ENCODE data around the gene TRA2B.
"Not testable (repeated sequence)": the region's sequence is repeated elsewhere in the genome, so short reads cannot be mapped to it uniquely, and the experiment has no call there.

Gene TRA2B

GRCh38 chr3:185927501-185928200 lies 10.2 kb downstream of the TRA2B start:
- no peak for DNase-seq (ENCODE audit: low spot score)

DNA sequence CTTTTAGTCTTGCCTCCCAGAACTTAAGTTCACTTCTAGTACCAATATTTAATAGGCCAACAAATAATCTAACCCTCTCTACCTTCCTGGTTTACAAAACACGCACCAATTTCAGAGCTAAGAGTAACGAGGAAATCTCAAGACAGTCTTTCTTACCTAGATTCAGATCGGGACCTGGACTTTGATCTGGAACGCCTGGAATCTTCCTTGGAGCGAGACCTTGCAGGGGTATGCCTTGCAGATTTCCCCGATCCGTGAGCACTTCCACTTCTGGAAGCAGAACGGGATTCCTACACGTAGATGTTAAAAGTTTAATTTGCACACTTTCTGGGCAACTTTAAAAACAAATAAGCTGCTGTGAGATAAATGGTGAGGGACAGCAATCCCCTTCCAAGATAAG lies 11.4 kb downstream of the TRA2B start:
- no peak for DNase-seq (ENCODE audit: low spot score)

- no peak for DNase-seq (ENCODE audit: low spot score)
Measured at GRCh38 chr3:185925353-185925752, 12.5 kb downstream of the TRA2B start.

DNA sequence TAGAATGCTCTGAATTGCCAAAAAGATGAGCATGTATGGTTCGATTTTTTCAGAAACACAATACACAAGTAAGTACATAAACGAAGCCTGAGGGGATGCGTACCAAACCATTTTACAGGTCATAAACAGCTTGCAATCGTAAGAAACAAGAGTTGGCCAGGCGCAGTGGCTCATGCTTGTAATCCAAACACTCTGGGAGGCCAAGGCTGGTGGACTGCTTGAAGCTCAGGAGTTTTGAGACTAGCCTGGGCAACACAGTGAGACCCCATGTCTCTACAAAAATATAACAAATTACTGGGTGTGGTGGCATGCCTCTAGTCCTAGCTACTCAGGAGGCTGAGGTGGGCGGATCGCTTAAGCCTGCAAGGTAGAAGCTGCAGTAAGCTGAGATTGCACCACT lies 13.4 kb downstream of the TRA2B start:
- no peak for DNase-seq (ENCODE audit: low spot score)

DNA sequence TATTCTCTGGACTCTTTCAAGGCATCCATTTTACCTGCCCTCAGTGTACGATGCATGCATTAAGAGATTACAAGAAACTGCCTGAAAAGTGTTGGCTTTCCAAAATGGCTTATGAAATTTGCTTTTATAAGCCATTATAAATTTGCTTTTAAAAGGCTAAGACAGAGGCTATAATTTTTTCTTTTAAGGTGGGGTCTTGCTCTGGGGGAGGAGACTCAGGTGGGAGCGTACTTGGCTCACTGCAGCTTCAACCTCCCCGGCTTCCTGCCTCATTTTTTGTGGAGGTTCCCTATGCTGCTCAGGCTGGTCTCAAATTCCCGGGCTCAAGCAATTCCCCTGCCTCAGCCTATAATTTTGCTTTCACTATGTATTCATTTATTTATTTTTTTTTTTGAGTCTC lies 17.6 kb downstream of the TRA2B start:
- no peak for DNase-seq (ENCODE audit: low spot score)

DNA sequence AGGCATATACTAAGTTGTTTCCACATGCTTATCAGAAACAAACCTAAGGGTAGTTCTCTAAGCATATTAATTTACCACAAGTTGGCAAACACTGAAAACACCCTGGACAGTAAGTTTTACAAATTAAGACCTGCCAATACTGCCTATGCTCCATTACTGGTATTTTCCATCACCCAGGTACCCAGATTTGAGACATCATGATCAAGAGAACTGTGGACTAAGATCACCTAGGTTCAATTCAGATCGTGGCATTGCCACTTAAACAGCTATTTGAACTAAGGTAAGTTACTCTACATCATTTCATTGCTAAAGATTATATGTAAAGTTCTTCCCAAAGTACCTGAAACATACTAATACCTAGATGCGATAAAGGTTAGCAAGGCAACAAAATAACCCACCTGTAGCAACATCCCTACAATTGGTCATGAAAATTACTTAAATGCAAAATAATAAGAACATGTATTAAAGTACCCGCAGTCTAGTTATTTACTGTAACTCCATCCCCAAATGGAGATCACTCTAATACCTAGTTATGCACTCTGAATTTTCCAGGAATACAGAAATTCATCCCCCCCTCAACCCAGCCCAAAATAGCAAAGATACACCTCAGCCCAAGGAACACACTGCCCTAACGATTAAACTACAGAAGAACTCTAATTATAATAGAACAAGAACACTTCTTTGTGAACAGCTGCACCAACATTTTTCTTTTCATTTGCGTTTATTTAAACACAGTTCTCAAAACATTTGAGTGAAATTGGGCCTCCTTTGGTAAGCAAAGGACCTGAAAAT lies 21.6 kb downstream of the TRA2B start:
- no peak for DNase-seq (ENCODE audit: low spot score)

- DNase-seq (ENCODE audit: low spot score) = no peak
Measured at GRCh38 chr3:185915642-185916041, 22.2 kb downstream of the TRA2B start.

DNA sequence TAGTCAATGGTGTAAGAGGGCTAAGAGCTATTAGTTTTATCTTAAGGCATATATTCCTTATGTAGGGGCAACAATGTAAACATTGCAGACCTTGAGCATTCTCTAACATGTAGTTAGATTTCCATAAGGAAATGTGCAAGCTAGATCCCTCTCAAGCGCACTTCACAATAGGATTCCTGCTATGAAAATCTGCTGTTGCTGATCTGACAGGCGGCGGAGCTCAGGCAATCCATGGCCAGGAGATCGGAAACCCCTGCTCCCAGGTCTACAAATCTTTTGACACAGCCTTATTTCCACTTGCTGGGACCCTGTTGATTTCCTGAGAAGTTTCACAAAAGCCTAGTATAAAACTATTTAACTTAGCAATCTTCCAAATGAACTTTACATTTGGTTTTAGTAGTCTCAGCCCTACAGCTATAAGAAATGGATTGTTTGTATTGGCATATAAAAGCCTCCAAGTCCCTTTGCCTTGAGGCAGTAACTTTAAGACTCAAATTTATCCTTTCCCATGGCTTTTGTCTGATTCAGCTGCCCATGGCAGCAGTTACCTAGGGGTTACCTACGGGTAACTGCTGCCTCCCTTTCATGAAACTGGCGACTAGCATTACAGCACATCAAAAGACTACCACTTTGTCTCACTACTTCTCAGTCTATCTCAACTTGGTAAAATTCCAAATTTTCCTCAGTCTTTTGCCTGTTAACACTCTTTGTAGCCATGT lies 22.7 kb downstream of the TRA2B start:
- no peak for DNase-seq (ENCODE audit: low spot score)

DNA sequence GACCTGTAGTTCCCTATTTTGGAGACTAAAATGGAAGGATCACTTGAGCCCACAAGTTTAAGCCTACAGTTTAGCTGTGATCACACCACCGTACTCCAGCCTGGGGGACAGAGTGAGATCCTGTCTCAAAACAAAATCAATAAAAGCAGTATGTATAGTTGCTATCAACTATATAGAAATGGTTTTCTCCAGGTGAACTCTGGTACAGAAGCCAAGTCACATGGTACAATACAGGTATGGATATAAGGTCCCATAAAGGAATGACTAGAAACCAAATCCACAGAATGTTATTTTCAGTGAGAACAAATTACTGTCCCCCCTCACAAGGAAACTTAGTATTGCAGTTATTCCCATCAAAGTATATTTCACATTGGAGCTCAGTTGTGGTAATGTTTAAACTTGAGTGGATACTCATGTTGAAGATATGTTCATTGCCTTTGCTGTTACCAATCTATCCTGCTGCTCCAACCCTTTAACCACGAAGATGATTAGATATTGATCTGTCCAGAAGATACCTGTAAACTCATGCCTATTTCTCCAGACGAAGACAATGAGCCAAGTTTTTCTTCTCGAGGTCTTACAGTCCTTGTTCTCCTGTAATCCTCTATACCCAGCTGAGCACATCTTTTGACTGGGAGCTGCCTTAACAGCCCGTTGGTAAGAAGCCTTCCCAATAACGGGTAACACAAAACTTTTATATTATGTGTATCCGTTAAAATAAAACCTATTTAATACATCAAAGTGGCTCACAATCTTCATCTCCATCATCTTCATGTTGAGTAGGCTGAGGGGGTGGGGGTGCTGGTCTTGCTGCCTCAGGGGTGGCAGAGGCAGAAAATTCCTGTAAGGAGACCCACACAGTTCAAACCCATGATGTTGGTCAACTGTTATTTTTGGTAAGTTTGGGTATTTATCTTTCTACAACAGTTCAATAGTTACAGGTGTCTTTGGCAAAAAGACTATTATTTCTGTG lies 24.6 kb downstream of the TRA2B start:
- no peak for DNase-seq (ENCODE audit: low spot score)

DNA sequence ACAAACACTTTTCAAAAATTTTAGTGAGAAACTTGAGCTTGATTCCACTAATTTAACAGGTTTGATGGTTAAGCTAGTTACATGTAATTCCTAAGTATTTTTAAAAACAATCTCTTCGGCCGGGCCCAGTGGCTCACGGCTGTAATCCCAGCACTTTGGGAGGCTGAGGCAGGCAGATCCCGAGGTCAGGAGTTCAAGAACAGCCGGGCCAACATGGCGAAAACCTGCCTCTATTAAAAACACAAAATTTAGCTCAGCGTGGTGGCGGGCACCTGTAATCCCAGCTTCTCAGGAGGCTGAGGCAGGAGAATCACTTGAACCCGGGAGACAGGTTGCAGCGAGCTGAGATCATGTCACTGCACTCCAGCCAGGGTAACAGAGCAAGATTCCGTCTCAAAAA lies 25.3 kb downstream of the TRA2B start:
- no peak for DNase-seq (ENCODE audit: low spot score)

- not testable (repeated sequence) for DNase-seq (ENCODE audit: low spot score)
Measured at GRCh38 chr3:185911076-185911448, 26.8 kb downstream of the TRA2B start.

DNA sequence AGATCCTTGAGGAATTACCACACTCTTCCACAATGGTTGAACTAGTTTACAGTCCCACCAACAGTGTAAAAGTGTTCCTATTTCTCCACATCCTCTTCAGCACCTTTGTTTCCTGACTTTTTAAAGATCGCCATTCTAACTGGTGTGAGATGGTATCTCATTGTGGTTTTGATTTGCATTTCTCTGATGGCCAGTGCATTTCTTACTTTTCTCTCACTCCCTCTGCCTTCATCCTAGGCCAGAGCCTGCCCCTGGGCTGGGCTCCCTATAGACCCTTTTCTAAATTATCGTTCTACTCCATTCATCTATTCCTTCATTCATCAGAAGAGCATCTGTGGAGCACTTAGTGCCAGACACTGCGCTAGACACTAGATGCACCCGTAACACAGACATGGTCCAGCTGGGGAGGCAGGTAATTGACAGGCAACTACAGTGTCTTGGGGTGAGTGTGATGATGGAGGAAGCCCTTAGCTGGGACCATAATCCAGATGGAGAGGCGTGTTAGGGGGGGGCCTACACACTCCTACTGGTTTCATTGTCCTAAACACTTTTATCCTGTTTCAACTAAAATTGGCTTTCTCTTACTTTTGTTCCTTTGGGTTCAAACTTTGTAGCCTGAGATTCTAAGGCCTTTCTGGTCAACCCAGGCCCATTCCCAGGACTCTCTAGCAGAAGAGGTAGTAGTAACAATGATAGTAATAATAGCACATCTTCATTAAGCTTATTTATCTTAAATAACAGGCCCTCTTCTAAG lies 27.3 kb downstream of the TRA2B start:
- DNase-seq (ENCODE audit: low spot score) = not testable (repeated sequence)

DNA sequence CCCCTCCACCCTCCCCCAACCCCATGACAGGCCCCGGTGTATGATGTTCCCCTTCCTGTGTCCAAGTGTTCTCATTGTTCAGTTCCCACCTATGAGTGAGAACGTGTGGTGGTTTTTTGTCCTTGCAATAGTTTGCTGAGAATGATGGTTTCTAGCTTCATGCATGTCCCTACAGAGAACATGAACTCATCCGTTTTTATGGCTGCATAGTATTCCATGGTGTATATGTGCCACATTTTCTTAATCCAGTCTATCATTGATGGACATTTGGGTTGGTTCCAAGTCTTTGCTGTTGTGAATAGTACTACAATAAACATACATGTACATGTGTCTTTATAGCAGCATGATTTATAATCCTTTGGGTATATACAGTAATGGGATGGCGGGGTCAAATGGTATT lies 27.9 kb downstream of the TRA2B start:
- not testable (repeated sequence) for DNase-seq (ENCODE audit: low spot score)

GRCh38 chr3:185900228-185900627 lies 37.6 kb downstream of the TRA2B start:
- DNase-seq (ENCODE audit: low spot score) = no peak

GRCh38 chr3:185896636-185897035 lies 41.2 kb downstream of the TRA2B start:
- DNase-seq (ENCODE audit: low spot score) = no peak

DNA sequence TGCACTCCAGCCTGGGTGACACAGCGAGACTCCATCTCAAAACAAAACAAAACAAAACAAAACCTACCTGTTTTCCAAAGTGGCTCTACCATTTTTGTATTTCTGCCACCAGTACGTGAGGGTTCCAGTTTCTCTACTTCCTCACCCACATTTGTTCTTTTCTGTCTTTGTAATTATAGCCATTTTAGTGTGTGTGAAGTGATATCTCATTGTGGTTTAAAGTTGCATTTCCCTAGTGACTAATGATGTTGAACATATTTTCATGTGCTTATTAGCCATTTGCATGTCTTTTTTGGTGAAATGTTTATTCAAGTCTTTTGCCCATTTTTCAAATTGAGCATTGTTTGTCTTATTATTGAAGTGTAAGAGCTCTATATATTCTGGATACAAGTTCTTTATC lies 50.7 kb downstream of the TRA2B start:
- DNase-seq (ENCODE audit: low spot score) = no peak

- no peak for DNase-seq (ENCODE audit: low spot score)
Measured at GRCh38 chr3:185884641-185885040, 53.2 kb downstream of the TRA2B start.

- no peak for DNase-seq (ENCODE audit: low spot score)
Measured at GRCh38 chr3:185881926-185882325, 55.9 kb downstream of the TRA2B start.

DNA sequence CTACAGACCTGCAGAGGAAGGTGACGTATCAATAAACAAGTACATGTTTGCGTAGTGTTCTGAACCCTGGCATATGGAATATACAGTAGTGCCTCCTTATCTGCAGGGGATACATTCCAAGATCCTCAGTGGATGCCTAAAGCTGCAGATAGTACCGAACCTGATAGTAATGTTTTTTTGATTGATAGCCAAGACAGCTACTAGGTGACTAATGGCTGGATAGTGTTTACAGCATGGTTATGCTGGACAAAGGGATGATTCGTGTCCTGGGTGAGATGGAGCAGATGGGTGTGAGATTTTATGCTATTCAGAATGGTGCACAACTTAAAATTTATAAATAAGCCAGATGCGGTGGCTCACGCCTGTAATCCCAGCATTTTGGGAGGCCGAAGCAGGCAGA lies 57.2 kb downstream of the TRA2B start:
- no peak for DNase-seq (ENCODE audit: low spot score)

- no peak for DNase-seq (ENCODE audit: low spot score)
Measured at GRCh38 chr3:185878920-185879319, 58.9 kb downstream of the TRA2B start.

DNA sequence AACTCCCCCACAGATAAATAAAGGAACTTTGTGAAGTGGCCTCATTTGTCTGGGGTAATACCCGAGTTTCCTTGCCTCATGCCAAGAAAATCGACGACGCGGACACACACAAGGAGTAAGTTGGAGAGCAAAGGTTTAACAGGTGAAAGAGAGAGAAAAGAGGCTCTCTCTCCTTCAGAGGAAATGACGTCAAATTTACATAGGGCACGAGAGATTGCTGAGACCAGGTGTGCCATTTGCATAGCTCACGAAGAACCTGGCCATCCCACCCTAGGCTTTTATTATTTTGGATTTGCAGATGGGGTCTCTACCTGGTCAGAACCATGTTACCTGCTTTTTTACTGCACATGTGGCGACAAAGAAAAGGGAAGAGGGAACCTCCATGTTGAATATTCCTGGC lies 63.7 kb downstream of the TRA2B start:
- DNase-seq (ENCODE audit: low spot score) = no peak

Data from CD4-positive, alpha-beta T cell treated with Interleukin-2 at 100 ng/mL for 4 hours (primary cell).